ENCODE measurements around the gene C1GALT1. TPM values are rescaled to one million over a fixed set of nuclear protein-coding genes. Genes with fewer than 3 reads are reported as not detected.

Gene C1GALT1
- total and polyA plus RNA-seq, 2 experiments from 2014 or later, result 58.2 to 203 TPM

DNA sequence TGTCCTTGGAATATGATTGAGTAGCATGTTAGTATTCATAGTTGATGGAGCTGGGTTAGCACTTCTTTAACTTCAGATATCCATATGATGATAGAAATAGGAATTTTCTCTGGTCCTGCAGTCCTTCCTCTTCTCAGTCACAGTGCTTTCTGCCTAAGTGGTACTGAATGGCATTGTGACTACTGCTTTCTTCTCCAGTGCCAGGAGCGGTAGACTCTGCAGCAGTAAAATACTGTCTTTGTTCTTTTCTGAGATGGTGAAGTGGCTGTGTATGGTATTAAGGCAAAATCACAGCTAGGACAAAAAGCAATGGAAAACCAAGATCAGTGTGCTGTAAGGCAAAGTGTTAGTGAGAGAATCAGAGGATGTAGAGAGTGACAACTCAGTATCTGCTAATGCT is 46.6 kb downstream of the C1GALT1 start (continued):
- TF ChIP-seq, protein P1, sequence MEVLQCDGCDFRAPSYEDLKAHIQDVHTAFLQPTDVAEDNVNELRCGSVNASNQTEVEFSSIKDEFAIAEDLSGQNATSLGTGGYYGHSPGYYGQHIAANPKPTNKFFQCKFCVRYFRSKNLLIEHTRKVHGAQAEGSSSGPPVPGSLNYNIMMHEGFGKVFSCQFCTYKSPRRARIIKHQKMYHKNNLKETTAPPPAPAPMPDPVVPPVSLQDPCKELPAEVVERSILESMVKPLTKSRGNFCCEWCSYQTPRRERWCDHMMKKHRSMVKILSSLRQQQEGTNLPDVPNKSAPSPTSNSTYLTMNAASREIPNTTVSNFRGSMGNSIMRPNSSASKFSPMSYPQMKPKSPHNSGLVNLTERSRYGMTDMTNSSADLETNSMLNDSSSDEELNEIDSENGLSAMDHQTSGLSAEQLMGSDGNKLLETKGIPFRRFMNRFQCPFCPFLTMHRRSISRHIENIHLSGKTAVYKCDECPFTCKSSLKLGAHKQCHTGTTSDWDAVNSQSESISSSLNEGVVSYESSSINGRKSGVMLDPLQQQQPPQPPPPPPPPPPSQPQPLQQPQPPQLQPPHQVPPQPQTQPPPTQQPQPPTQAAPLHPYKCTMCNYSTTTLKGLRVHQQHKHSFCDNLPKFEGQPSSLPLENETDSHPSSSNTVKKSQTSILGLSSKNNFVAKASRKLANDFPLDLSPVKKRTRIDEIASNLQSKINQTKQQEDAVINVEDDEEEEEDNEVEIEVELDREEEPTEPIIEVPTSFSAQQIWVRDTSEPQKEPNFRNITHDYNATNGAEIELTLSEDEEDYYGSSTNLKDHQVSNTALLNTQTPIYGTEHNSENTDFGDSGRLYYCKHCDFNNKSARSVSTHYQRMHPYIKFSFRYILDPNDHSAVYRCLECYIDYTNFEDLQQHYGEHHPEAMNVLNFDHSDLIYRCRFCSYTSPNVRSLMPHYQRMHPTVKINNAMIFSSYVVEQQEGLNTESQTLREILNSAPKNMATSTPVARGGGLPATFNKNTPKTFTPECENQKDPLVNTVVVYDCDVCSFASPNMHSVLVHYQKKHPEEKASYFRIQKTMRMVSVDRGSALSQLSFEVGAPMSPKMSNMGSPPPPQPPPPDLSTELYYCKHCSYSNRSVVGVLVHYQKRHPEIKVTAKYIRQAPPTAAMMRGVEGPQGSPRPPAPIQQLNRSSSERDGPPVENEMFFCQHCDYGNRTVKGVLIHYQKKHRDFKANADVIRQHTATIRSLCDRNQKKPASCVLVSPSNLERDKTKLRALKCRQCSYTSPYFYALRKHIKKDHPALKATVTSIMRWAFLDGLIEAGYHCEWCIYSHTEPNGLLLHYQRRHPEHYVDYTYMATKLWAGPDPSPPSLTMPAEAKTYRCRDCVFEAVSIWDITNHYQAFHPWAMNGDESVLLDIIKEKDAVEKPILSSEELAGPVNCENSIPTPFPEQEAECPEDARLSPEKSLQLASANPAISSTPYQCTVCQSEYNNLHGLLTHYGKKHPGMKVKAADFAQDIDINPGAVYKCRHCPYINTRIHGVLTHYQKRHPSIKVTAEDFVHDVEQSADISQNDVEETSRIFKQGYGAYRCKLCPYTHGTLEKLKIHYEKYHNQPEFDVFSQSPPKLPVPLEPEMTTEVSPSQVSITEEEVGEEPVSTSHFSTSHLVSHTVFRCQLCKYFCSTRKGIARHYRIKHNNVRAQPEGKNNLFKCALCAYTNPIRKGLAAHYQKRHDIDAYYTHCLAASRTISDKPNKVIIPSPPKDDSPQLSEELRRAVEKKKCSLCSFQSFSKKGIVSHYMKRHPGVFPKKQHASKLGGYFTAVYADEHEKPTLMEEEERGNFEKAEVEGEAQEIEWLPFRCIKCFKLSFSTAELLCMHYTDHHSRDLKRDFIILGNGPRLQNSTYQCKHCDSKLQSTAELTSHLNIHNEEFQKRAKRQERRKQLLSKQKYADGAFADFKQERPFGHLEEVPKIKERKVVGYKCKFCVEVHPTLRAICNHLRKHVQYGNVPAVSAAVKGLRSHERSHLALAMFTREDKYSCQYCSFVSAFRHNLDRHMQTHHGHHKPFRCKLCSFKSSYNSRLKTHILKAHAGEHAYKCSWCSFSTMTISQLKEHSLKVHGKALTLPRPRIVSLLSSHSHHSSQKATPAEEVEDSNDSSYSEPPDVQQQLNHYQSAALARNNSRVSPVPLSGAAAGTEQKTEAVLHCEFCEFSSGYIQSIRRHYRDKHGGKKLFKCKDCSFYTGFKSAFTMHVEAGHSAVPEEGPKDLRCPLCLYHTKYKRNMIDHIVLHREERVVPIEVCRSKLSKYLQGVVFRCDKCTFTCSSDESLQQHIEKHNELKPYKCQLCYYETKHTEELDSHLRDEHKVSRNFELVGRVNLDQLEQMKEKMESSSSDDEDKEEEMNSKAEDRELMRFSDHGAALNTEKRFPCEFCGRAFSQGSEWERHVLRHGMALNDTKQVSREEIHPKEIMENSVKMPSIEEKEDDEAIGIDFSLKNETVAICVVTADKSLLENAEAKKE (CRISPR knock-in tag; IDR thresholded peaks at IDR 0.05), result no peak
- no peak for TF ChIP-seq ZNF331 (CRISPR knock-in tag; IDR thresholded peaks at IDR 0.05; ENCODE audit: low read depth)
- no peak for TF ChIP-seq EZH2phosphoT487 (IDR thresholded peaks at IDR 0.05; ENCODE audit: unreplicated experiment)
- TF ChIP-seq, protein P2, sequence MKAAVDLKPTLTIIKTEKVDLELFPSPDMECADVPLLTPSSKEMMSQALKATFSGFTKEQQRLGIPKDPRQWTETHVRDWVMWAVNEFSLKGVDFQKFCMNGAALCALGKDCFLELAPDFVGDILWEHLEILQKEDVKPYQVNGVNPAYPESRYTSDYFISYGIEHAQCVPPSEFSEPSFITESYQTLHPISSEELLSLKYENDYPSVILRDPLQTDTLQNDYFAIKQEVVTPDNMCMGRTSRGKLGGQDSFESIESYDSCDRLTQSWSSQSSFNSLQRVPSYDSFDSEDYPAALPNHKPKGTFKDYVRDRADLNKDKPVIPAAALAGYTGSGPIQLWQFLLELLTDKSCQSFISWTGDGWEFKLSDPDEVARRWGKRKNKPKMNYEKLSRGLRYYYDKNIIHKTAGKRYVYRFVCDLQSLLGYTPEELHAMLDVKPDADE (IDR thresholded peaks at IDR 0.05), result no peak
- TF ChIP-seq, protein P3, sequence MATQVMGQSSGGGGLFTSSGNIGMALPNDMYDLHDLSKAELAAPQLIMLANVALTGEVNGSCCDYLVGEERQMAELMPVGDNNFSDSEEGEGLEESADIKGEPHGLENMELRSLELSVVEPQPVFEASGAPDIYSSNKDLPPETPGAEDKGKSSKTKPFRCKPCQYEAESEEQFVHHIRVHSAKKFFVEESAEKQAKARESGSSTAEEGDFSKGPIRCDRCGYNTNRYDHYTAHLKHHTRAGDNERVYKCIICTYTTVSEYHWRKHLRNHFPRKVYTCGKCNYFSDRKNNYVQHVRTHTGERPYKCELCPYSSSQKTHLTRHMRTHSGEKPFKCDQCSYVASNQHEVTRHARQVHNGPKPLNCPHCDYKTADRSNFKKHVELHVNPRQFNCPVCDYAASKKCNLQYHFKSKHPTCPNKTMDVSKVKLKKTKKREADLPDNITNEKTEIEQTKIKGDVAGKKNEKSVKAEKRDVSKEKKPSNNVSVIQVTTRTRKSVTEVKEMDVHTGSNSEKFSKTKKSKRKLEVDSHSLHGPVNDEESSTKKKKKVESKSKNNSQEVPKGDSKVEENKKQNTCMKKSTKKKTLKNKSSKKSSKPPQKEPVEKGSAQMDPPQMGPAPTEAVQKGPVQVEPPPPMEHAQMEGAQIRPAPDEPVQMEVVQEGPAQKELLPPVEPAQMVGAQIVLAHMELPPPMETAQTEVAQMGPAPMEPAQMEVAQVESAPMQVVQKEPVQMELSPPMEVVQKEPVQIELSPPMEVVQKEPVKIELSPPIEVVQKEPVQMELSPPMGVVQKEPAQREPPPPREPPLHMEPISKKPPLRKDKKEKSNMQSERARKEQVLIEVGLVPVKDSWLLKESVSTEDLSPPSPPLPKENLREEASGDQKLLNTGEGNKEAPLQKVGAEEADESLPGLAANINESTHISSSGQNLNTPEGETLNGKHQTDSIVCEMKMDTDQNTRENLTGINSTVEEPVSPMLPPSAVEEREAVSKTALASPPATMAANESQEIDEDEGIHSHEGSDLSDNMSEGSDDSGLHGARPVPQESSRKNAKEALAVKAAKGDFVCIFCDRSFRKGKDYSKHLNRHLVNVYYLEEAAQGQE (IDR thresholded peaks at IDR 0.05; ENCODE audit: unreplicated experiment), result no peak
- TF ChIP-seq POLR2AphosphoS5 (IDR thresholded peaks at IDR 0.05; ENCODE audit: low read depth), result no peak
- no peak for TF ChIP-seq NANOG (IDR thresholded peaks at IDR 0.05; ENCODE audit: borderline replicate concordance)
- TF ChIP-seq JUNB (IDR thresholded peaks at IDR 0.05; ENCODE audit: unreplicated experiment), result no peak
